HAP-1 (cell line): ENCODE results near the gene NELFCD.
"Not testable (repeated sequence)": the region's sequence is repeated elsewhere in the genome, so short reads cannot be mapped to it uniquely, and the experiment has no call there.

Experiments
- DNase-seq, 2 experiments: peaks; one replicate each; pipeline ENCODE4 v3.0.0-alpha.2; 2016 to 2020; ENCODE audit warnings: low spot score in 2 of 2
- H3K27me3 ChIP-seq: fragments of 250-450 bp; sonication (Bioruptor Pico); 2 replicates; pipeline ENCODE4 v1.5.1; 2020; ENCODE audit warnings: low read depth, mild to moderate bottlenecking, moderate library complexity
- H3K36me3 ChIP-seq: fragments of 250-450 bp; sonication (Bioruptor Pico); replicated peaks from 2 replicates; pipeline ENCODE4 v1.5.1; 2020; ENCODE audit warnings: mild to moderate bottlenecking
- H3K4me1 ChIP-seq: fragments of 250-450 bp; sonication (Bioruptor Pico); 2 replicates; pipeline ENCODE4 v1.5.1; 2020; ENCODE audit warnings: mild to moderate bottlenecking
- H3K4me3 ChIP-seq: fragments of 250-450 bp; sonication (Bioruptor Pico); 2 replicates; pipeline ENCODE4 v1.5.1; 2020; ENCODE audit warnings: mild to moderate bottlenecking, moderate library complexity
- H3K9me3 ChIP-seq: fragments of 250-450 bp; sonication (Bioruptor Pico); 2 replicates; pipeline ENCODE4 v1.5.1; 2020; ENCODE audit warnings: mild to moderate bottlenecking, moderate library complexity
- in situ Hi-C: fragments of 300-500 bp; cut with MboI; formaldehyde crosslinking; loops from 3 replicates; pipeline ENCODE4 v1.14.3; 2020; ENCODE audit warnings: low sequenced_read_pairs, inconsistent platforms, mixed read lengths

NELFCD gene

DNA sequence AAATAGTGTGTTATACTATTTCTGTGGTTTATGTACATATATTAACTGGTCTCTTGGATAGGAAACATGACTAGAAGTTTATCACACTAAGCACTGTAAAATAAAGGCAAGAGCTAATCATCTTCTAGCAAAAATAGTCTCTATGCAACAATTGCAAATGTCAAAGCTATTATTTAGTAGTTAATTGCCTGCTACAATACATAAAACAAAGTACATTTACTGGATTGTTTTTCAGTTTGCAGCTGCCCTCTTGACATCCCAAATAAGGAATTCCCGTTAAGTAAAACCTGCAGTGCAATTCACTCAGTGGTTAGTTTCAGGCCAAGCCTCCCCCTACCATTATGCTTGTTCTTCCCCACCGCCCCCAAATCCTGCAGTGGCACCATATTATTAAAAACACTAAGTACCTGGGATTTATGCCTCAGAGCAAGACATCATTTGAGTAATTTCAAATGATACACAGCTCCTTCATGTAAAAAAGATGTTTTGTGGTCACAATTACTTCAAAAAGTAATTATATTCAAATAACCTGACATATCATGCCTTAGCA, 52.6 kb downstream of the NELFCD start:
- Histone ChIP-seq H3K4me1 (peaks cover 34% of the 10 kb centered on the region), H3K9me3 (no peaks in the 10 kb centered on the region), H3K27me3 (no peaks in the 10 kb centered on the region), H3K4me3 (no peak overlapping the region), H3K36me3 (peaks cover 60% of the 10 kb centered on the region)
- no peak for DNase-seq
- in situ Hi-C loops = loop anchor here (25.0 kb wide), 1 partner anchor 904 kb away; the partner anchor contains the start of genes FAM217B, PPP1R3D and SYCP2

DNA sequence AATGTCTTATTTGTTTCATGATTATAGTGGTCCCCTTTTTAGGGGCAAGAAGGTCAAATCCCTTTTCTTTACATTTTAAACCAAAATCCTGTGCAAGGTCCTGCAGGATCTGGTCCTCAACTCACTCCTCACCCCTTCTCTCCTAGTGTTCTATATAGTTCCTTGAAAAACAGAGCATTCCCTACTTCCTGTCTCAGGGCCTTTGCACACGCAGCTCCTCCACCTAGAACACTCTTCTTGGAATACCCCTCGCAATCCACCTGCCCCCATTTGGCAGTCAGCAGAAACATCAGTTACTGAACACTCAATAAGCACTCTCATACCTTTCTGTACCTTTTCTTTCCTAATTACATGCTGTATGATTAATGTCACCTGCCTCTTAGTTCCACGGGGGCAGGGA, 54.3 kb downstream of the NELFCD start:
- DNase-seq = no peak
- in situ Hi-C loops = loop anchor here (25.0 kb wide), 1 partner anchor 902 kb away; the partner anchor contains the start of genes FAM217B, PPP1R3D and SYCP2
- H3K36me3 ChIP-seq = peaks cover 46% of the 10 kb centered on the region
- peaks cover 29% of the 10 kb centered on the region for H3K4me1 ChIP-seq
- H3K9me3 ChIP-seq = no peaks in the 10 kb centered on the region
- no peak overlapping the region for H3K4me3 ChIP-seq
- no peaks in the 10 kb centered on the region for H3K27me3 ChIP-seq

DNA sequence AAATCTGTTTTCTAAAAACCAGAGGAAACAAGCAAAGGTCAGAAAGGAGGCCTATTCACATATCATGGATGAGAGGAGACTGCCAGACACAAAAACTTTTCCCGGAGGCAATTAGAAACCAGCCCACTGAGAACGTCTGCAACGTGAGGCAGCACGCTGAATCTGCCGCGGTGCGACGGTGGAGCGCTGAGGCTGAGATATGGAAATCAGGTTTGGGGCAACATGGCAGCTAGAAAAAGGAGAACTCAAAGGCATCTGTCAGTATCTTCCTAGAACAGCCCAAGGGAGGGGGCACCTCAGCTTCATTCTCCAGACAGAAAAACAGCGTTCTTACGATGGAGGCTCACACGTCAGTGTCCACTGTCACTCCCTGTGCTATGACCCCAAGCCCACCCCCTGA, 56.3 kb downstream of the NELFCD start:
- H3K36me3 ChIP-seq = peaks cover 55% of the 10 kb centered on the region
- DNase-seq = no peak
- no peak overlapping the region for H3K4me3 ChIP-seq
- in situ Hi-C loops = loop anchor here (25.0 kb wide), 1 partner anchor 900 kb away; the partner anchor contains the start of genes FAM217B, PPP1R3D and SYCP2
- H3K4me1 ChIP-seq = peaks cover 37% of the 10 kb centered on the region
- H3K27me3 ChIP-seq = no peaks in the 10 kb centered on the region
- H3K9me3 ChIP-seq = no peaks in the 10 kb centered on the region

DNA sequence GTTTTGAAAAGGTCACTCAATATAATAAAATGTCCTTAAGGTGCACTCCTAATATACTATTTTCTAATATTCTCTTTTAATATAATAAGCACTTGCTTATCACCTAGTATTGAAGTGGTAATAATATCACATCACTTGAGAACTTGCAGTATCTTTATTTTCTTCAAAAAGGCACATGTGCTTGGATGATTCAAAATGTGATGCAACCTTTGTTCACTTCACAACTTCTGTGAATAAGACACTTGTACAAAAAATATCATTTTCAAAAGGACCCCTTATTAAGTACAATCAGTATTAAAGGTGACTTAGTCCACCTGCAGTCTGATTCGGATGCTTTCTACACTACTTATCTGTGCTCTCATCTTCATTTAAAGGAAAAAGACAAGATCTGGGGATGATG, 58.2 kb downstream of the NELFCD start:
- in situ Hi-C loops = loop anchor here (25.0 kb wide), 1 partner anchor 898 kb away; the partner anchor contains the start of genes FAM217B, PPP1R3D and SYCP2

DNA sequence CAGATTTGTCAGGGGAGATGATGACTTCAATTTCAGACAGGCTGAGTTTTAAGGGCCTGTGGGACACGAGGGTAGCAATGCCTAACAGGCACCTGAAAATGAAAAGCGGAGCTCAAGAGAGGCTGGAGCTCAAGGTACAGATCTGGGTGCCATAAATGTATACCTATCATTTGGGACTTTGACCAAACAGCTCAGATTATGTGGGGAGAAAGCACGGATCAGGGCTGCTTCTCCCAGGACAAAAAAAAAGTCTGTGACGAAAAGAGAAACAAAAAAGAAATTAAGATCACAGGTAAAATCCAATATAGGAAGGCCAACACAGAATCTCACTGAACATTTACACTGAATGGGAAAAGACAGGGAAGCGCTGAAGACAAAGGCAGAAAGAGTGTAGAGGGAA, 59.6 kb downstream of the NELFCD start:
- in situ Hi-C loops = loop anchor here (25.0 kb wide), 1 partner anchor 897 kb away; the partner anchor contains the start of genes FAM217B, PPP1R3D and SYCP2
- peaks cover 34% of the 10 kb centered on the region for H3K4me1 ChIP-seq
- no peaks in the 10 kb centered on the region for H3K27me3 ChIP-seq
- no peak for DNase-seq
- peaks cover 40% of the 10 kb centered on the region for H3K36me3 ChIP-seq
- H3K4me3 ChIP-seq = peak overlapping the region; percentile 79
- H3K9me3 ChIP-seq = no peaks in the 10 kb centered on the region

More for the DNA sequence above, 58.2 kb downstream of the NELFCD start:
- DNase-seq = no peak
- Histone ChIP-seq H3K9me3 (no peaks in the 10 kb centered on the region), H3K27me3 (no peaks in the 10 kb centered on the region), H3K4me1 (peaks cover 34% of the 10 kb centered on the region), H3K4me3 (no peak overlapping the region), H3K36me3 (peaks cover 49% of the 10 kb centered on the region)

DNA sequence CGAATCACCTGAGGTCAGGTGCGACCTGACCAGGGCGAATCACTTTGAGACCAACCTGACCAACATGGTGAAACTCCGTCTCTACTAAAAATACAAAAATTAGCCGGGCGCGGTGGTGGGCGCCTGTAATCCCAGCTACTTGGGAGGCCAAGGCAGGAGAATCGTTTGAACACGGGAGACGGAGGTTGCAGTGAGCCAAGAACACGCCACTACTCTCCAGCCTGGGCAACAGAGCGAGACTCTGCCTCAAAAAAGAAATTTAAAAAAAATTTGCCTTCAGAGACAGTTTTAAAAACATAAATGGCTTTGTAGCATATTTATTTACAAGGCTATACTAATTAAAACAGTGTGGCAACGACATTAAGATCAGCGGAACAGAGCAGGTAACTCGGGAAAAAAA, 60.4 kb downstream of the NELFCD start:
- H3K9me3 ChIP-seq, DNase-seq, H3K27me3 ChIP-seq: not testable (repeated sequence)
- peaks cover 34% of the 10 kb centered on the region for H3K4me1 ChIP-seq
- H3K4me3 ChIP-seq = peak overlapping the region; percentile 79
- in situ Hi-C loops = loop anchor here (25.0 kb wide), 1 partner anchor 896 kb away; the partner anchor contains the start of genes FAM217B, PPP1R3D and SYCP2
- H3K36me3 ChIP-seq = peaks cover 32% of the 10 kb centered on the region

DNA sequence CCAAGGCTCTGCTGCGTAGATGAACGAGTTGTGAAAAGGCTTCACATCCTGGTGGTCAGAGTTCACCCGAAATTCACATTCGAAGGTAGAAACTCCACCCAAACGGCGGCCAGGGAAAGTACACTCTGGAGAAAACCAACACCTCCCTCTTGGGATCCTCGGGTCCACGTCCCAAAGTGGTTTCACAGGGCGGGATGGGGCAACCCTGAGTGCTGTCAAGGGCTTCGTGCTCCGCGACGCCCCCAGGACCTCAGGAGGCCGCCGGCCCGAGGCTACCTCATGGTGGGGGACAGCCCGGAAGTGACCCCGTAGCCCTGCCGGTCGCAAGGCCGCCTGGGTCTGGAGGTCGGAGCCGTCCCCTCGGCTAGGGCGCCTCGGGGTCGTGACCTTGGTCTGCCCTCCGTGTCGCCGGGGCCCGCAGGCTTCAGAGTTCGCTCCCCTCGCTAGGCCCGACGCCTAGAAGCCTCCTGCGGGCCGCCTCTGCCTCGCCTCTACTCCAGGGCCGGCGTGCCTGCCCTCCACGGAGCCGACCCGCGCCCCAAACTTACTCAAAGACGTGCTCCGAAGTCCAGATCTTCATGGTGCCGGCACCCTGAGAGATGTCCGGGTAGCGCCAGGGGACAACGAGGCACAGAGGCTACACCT, 61.2 kb downstream of the NELFCD start, which contains the start of gene PRELID3B:
PRELID3B (minus strand) TSS at position 636 of the 645 bp plus-strand sequence; CDS start at position 580, 56 bp downstream.
- Histone ChIP-seq H3K4me3 (peak within 1 kb of the TSS; percentile 79), H3K27me3 (no peaks in the 10 kb centered on the region), H3K4me1 (peaks cover 34% of the 10 kb centered on the region), H3K36me3 (peaks cover 26% of the 10 kb centered on the region), H3K9me3 (no peaks in the 10 kb centered on the region)
- in situ Hi-C loops = loop anchor here (25.0 kb wide), 1 partner anchor 895 kb away; the partner anchor contains the start of genes FAM217B, PPP1R3D and SYCP2
- peak in 1 of 2 experiments; percentile 43 for DNase-seq

DNA sequence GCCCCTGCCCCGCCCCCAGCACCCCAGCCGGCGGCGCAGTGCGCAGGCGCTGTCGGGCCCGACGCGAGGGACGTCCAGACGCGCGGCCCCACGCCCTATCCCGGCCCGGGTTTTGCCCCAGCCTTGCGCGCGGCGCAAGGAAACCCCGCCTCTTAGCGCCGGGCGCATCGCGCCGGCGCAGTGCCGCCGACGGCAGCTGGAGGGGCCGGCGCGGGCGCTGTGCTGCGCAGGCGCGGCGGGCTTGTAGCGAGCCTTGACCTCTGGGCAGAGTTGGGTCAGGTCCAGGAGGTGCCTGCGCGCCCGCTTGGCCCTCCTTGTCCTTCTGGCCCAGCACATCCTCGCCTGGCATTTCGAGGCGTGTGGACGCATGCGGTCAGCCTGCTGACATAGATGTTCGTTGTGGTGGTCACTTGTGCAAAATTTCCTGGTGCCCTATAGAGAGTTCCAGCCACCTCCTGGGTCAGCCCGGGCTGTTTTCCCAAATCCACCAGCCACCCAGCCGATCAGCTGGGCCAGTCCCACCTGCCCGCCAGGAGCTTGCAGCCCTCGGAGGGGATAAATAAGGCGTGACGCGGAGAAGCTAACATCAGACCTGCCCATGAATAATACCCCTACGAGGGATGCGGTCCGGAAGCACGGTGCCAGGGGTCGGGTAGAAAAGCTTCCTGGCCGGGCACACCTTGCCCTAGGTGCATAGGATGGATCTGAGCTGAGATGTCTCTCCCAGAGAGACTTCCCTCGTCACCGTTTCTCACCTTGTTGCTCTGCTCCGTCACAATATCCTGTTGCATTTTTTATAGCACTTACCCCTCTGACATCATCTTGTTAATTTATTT, 62.0 kb downstream of the NELFCD start:
- H3K27me3 ChIP-seq = no peaks in the 10 kb centered on the region
- in situ Hi-C loops = loop anchor here (25.0 kb wide), 1 partner anchor 894 kb away; the partner anchor contains the start of genes FAM217B, PPP1R3D and SYCP2
- H3K4me3 ChIP-seq = peak overlapping the region; percentile 79
- no peaks in the 10 kb centered on the region for H3K9me3 ChIP-seq
- H3K4me1 ChIP-seq = peaks cover 31% of the 10 kb centered on the region
- peak; percentile 80 to 93 for DNase-seq
- peaks cover 18% of the 10 kb centered on the region for H3K36me3 ChIP-seq

DNA sequence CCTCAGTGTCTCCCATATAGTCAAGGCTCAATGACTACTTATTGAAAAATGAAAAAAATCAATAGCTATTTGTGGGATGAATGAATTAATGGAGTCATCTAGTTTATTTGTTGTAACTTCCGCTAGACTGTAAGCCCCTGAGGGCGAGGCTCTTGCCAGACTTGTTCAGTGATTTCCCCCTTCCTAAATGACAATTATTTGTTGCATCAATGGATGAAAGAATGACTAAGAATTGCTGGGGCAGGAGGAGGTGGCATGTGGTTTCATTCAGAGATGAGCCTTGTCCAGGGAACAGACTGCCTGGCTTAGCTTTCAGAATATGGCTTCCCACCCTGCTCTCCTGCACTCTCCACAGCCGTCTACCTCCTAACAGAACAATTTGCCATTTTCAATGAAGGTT, 62.6 kb downstream of the NELFCD start:
- DNase-seq = no peak
- in situ Hi-C loops = loop anchor here (25.0 kb wide), 1 partner anchor 894 kb away; the partner anchor contains the start of genes FAM217B, PPP1R3D and SYCP2
- Histone ChIP-seq H3K4me3 (no peak overlapping the region), H3K9me3 (no peaks in the 10 kb centered on the region), H3K36me3 (peaks cover 14% of the 10 kb centered on the region), H3K4me1 (peaks cover 31% of the 10 kb centered on the region), H3K27me3 (no peaks in the 10 kb centered on the region)

DNA sequence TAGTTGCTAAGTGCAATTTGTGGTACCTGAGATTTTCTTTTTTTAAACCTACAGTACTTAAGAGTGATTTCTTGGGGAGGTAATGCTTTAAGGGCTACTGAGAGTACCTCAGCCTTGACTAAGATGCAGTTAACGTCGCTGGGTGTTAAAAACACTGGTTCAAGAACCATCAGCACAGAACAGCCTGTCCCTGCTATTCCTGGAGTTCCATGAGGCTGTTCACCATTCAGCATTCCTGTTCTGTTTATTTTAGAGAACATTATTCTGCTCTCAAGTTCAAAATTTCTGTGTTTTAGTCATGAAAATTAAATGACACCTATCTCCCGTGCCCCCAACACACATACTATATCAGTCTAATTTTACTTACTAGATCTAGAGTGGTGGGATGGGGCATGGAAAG, 63.2 kb downstream of the NELFCD start:
- Histone ChIP-seq H3K27me3 (peaks cover under 1% of the 10 kb centered on the region; the same call in 1 of the 2 replicates), H3K9me3 (no peaks in the 10 kb centered on the region), H3K4me1 (peaks cover 25% of the 10 kb centered on the region), H3K36me3 (peaks cover 14% of the 10 kb centered on the region), H3K4me3 (no peak overlapping the region)
- DNase-seq = no peak
- in situ Hi-C loops = loop anchor here (25.0 kb wide), 1 partner anchor 893 kb away; the partner anchor contains the start of genes FAM217B, PPP1R3D and SYCP2
